ENCODE data around the gene LHX3. TPM values are rescaled to one million over a fixed set of nuclear protein-coding genes. Genes with fewer than 3 reads are reported as not detected.

The LHX3 gene
- total RNA-seq, 6 experiments from 2014 or later, result not detected

DNA sequence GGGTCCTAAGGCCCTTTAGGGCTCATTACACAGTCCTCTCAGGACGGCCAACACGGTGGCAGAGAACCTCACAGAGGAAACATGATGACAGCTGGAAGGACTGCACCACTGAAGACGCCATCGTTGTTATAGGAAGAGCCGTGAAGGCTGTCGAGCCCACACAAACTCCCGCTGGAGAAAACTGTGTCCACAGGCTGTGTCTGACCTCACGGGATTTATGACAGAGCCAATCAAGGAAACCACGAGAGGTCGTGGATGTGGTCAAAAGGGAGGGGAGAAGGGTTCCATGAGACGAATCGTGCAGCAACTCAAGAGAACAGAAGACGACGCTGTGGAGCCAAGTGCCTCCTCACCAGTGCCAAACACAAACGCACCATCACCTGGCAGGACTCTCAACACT lies 28.5 kb upstream of the LHX3 start:
- TF ChIP-seq, protein P1, sequence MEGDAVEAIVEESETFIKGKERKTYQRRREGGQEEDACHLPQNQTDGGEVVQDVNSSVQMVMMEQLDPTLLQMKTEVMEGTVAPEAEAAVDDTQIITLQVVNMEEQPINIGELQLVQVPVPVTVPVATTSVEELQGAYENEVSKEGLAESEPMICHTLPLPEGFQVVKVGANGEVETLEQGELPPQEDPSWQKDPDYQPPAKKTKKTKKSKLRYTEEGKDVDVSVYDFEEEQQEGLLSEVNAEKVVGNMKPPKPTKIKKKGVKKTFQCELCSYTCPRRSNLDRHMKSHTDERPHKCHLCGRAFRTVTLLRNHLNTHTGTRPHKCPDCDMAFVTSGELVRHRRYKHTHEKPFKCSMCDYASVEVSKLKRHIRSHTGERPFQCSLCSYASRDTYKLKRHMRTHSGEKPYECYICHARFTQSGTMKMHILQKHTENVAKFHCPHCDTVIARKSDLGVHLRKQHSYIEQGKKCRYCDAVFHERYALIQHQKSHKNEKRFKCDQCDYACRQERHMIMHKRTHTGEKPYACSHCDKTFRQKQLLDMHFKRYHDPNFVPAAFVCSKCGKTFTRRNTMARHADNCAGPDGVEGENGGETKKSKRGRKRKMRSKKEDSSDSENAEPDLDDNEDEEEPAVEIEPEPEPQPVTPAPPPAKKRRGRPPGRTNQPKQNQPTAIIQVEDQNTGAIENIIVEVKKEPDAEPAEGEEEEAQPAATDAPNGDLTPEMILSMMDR (IDR thresholded peaks at IDR 0.05), result no peak
- TF ChIP-seq POLR2A (IDR thresholded peaks at IDR 0.05), result no peak
- no peaks in the 10 kb centered on the region for H3K9me3 ChIP-seq
- no peak overlapping the region for H3K4me3 ChIP-seq
- no peaks in the 10 kb centered on the region for H3K27me3 ChIP-seq
- 68% methylated on average over 8 of the region's 15 CpGs for WGBS (ENCODE audit: insufficient coverage, low coverage, low lambda C conversion rate, missing lambda C conversion rate)
- ATAC-seq (no peak), DNase-seq (no peak)
- intact Hi-C loops (cut with DNase I), result no loop called here
- H3K27ac ChIP-seq, result peak overlapping the region in 1 of 3 donors; percentile 93
- no peaks in the 10 kb centered on the region for H3K36me3 ChIP-seq
- peaks cover 0 to 21% (median 9%) of the 10 kb centered on the region in 4 donors for H3K4me1 ChIP-seq

DNA sequence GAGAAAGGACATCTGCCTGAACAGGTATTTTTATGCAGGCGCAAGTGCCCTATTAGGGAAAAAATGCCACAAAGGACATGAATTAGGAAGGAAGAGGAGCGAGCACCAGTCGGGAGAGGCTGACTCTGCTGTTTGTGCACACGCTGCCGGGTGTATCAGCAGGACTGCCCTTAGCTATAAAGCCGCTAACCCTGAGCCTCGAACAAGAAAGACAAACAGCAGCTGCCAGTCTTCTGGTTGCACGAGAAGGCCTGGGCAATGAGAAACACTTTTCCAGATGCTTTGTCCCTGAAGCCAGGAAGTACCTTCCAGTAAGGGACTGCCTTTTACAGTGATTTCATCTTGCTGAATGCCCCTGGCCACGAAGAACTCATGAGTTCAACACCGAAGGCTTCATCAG lies 28.0 kb upstream of the LHX3 start:
- H3K36me3 ChIP-seq, result no peaks in the 10 kb centered on the region
- no peaks in the 10 kb centered on the region for H3K27me3 ChIP-seq
- DNase-seq (no peak), ATAC-seq (no peak)
- intact Hi-C loops (cut with DNase I), result no loop called here
- TF ChIP-seq POLR2A (IDR thresholded peaks at IDR 0.05), result no peak
- TF ChIP-seq, protein P1 (IDR thresholded peaks at IDR 0.05), result no peak
- WGBS (ENCODE audit: insufficient coverage, low coverage, low lambda C conversion rate, missing lambda C conversion rate), result 55% methylated on average over 7 of the region's 10 CpGs
- peak overlapping the region in 1 of 3 donors; percentile 93 for H3K27ac ChIP-seq
- peaks cover 0 to 21% (median 9%) of the 10 kb centered on the region in 4 donors for H3K4me1 ChIP-seq
- no peak overlapping the region for H3K4me3 ChIP-seq
- no peaks in the 10 kb centered on the region for H3K9me3 ChIP-seq

DNA sequence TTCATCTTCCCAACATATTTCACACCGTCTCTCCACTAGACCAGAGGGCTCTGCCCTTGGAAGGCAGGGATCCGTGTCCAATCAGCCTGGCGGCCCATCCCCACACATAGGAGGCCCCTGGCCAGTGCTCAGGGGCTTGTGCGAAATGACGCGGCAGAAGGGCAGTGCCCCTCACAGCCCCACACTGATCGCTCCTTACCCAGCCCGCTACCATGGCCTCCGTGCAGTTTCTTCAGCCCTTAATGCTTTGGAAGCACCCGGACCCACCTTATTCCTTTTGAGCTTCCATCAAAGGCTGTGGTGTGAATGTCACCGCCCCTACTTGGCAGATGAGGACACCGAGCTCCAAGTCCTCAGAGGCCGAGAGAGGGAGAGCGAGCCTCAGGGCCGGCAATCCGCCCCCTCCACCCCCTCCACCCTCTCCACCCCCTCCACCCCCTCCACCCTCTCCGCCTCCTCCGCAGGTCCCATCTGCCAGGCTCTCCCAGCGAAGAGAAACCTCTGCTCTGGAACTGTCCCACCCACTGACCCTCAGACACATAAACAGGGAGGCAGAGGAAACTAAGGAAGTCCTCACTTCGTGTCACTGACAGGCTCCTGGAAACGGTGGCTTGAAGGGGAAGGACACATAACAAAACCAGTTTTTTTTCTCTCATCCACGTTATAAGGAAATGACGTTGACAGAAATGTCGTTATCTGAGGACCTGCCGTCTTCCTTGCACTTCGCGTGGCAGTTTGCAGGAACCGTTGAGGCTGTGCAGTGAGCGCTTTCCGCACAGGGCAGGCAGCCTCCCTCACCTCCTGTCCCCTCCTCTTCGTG lies 26.8 kb upstream of the LHX3 start:
- Histone ChIP-seq H3K4me1 (peaks cover 0 to 21% (median 9%) of the 10 kb centered on the region in 4 donors), H3K4me3 (no peak overlapping the region), H3K36me3 (no peaks in the 10 kb centered on the region), H3K27ac (peak overlapping the region in 2 of 3 donors; percentile 65 to 93), H3K27me3 (no peaks in the 10 kb centered on the region), H3K9me3 (no peaks in the 10 kb centered on the region)
- WGBS (ENCODE audit: insufficient coverage, low coverage, low lambda C conversion rate, missing lambda C conversion rate), result 70% methylated on average over 21 of the region's 31 CpGs
- intact Hi-C loops (cut with DNase I), result no loop called here
- DNase-seq (no peak), ATAC-seq (peak; percentile 2 to 55 (median 36))
- TF ChIP-seq, protein P1 (IDR thresholded peaks at IDR 0.05), result no peak
- no peak for TF ChIP-seq POLR2A (IDR thresholded peaks at IDR 0.05)

DNA sequence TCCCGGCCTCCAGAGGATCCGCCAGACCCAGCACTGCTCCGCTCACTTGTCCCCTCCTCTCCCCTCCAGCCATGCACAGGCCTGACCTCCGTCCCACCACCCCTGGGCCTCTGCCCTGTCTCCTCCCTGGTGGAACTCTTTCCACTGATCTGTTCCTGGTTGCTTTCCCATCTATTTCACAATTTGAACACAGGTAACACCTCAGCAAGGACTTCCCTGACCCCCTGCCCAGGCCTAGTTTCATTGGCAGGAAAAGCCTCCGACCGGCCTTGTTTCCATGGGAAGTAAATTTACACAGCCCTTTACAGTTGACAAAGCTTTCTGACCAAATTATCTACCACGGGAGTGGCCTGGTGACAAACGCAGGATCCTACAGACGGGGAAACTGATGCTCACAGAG lies 25.8 kb upstream of the LHX3 start:
- ATAC-seq, result peak; percentile 75 to 85 (median 80)

More for the DNA sequence above, 25.8 kb upstream of the LHX3 start:
- DNase-seq, result peak; percentile 56 to 90 (median 88)
- Histone ChIP-seq H3K27ac (peak overlapping the region in 2 of 3 donors; percentile 65 to 93), H3K27me3 (no peaks in the 10 kb centered on the region), H3K36me3 (no peaks in the 10 kb centered on the region), H3K4me3 (no peak overlapping the region), H3K9me3 (no peaks in the 10 kb centered on the region), H3K4me1 (peaks cover 0 to 21% (median 9%) of the 10 kb centered on the region in 4 donors)
- intact Hi-C loops (cut with DNase I), result no loop called here
- WGBS (ENCODE audit: insufficient coverage, low coverage, low lambda C conversion rate, missing lambda C conversion rate), result 34% methylated on average over 6 of the region's 9 CpGs
- no peak for TF ChIP-seq POLR2A (IDR thresholded peaks at IDR 0.05)
- TF ChIP-seq, protein P1 (IDR thresholded peaks at IDR 0.05), result no peak
